HCT116 (cell line): ENCODE data around the gene IL25. TPM values are rescaled to one million over a fixed set of nuclear protein-coding genes. Genes with fewer than 3 reads are reported as not detected.

Experiments
- ATAC-seq: fragments of 200-7000 bp; cut with Tn5 transposase; 2 replicates; pipeline ENCODE4 v1.9.1; 2020; ENCODE audit warnings: mild to moderate bottlenecking, moderate library complexity
- BruUV-seq: library from RNA; stranded (reverse); fragments of 400-500 nt; replicated peaks from 2 replicates; lab custom pipeline; 2021; lab: Mats Ljungman, UMichigan
- CTCF ChIA-PET: fragments of 300-600 bp; sonication (Branson Sonifier 250); formaldehyde crosslinking; loops from one replicate; lab custom pipeline; 2021; ENCODE audit warnings: antibody characterized with exemption; lab: Charles Lee
- POLR2A ChIA-PET: fragments of 300-600, 350-600 bp; sonication (Branson Sonifier 250); formaldehyde crosslinking; loops from one replicate; lab custom pipeline; 2021; ENCODE audit warnings: antibody characterized with exemption; lab: Charles Lee
- RAD21 ChIA-PET, 2 experiments: fragments of 300-600 bp; sonication (Branson Sonifier 250); formaldehyde crosslinking; loops; one replicate each; lab custom pipeline; 2023; ENCODE audit warnings: low total read pairs in 2 of 2; ENCODE audit not compliant: uncharacterized antibody in 2 of 2, unreplicated experiment in 2 of 2, low non-redundant PET in 1 of 2; lab: Charles Lee
- DNase-seq: peaks from one replicate; pipeline ENCODE4 v3.0.0-alpha.2; 2010; ENCODE audit warnings: low read depth, low spot score
- H2AFZ ChIP-seq: fragments of 200-600 bp; shearing (Covaris generic), sonication (generic); 2 replicates; pipeline ENCODE4 v1.6.1; 2017; ENCODE audit warnings: low read depth, mixed run types, mixed read lengths, antibody characterized with exemption, low read length; ENCODE audit not compliant: poor library complexity, severe bottlenecking
- H3K27ac ChIP-seq: 2 replicates; pipeline ENCODE4 v1.5.1; 2012; ENCODE audit warnings: low read depth, low read length
- H3K27me3 ChIP-seq: fragments of 200-600 bp; sonication (generic); 2 replicates; pipeline ENCODE4 v1.6.1; 2016; ENCODE audit warnings: mixed run types, low read length, mixed read lengths; ENCODE audit not compliant: insufficient read depth
- H3K36me3 ChIP-seq, 2 experiments: fragments of 200-500 bp in 1 of 2; fragments of 200-600 bp in 1 of 2; sonication (Bioruptor generic) in 1 of 2; sonication (generic) in 1 of 2; 2 replicates each; pipeline versions ENCODE4 v1.5.1 to v1.6.1; 2014 to 2016; ENCODE audit warnings: low read length in 2 of 2, inconsistent platforms in 1 of 2, mixed read lengths in 1 of 2, mixed run types in 1 of 2; ENCODE audit not compliant: insufficient read depth in 2 of 2, control insufficient read depth in 1 of 2
- H3K4me1 ChIP-seq, 2 experiments: fragments of 200-600 bp in 1 of 2; sonication (generic) in 1 of 2; 2 replicates each; pipeline versions ENCODE4 v1.5.1 to v1.6.1; 2012 to 2017; ENCODE audit warnings: low read length in 2 of 2, inconsistent platforms in 1 of 2, mild to moderate bottlenecking in 1 of 2, mixed read lengths in 1 of 2, mixed run types in 1 of 2, moderate library complexity in 1 of 2; ENCODE audit not compliant: insufficient read depth in 2 of 2, control insufficient read depth in 1 of 2
- H3K4me2 ChIP-seq: fragments of 200-600 bp; sonication (generic); 2 replicates; pipeline ENCODE4 v1.6.1; 2017; ENCODE audit warnings: mixed run types, low read length, mixed read lengths
- H3K4me3 ChIP-seq, 2 experiments: fragments of 200-600 bp in 1 of 2; sonication (generic) in 1 of 2; replicated peaks in 1 of 2; 2 replicates each; pipeline ENCODE4 v1.5.1; 2011 to 2016; ENCODE audit warnings: low read length in 2 of 2, control low read depth in 1 of 2, low read depth in 1 of 2, mild to moderate bottlenecking in 1 of 2, mixed read lengths in 1 of 2, mixed run types in 1 of 2
- H3K79me2 ChIP-seq: fragments of 200-600 bp; sonication (generic); 2 replicates; pipeline ENCODE4 v1.6.1; 2017; ENCODE audit warnings: mild to moderate bottlenecking, mixed run types, low read length, moderate library complexity, mixed read lengths; ENCODE audit not compliant: insufficient read depth
- H3K9ac ChIP-seq: fragments of 200-600 bp; sonication (generic); 2 replicates; pipeline ENCODE4 v1.6.1; 2016; ENCODE audit warnings: low read length, mixed read lengths
- H3K9me2 ChIP-seq: fragments of 200-600 bp; sonication (generic), shearing (Covaris generic); 2 replicates; pipeline ENCODE4 v1.6.1; 2017; ENCODE audit warnings: mixed run types, mild to moderate bottlenecking, moderate library complexity; ENCODE audit not compliant: insufficient read depth
- H3K9me3 ChIP-seq, 2 experiments: fragments of 200-500 bp in 1 of 2; fragments of 200-600 bp in 1 of 2; sonication (Bioruptor generic) in 1 of 2; sonication (generic) in 1 of 2; 2 replicates each; pipeline ENCODE4 v1.6.1; 2014 to 2017; ENCODE audit warnings: low read length in 2 of 2, mixed read lengths in 2 of 2, inconsistent platforms in 1 of 2, low read depth in 1 of 2, mild to moderate bottlenecking in 1 of 2, mixed run types in 1 of 2, moderate library complexity in 1 of 2; ENCODE audit not compliant: control insufficient read depth in 1 of 2, insufficient read depth in 1 of 2
- H4K20me1 ChIP-seq: fragments of 200-600 bp; sonication (generic), shearing (Covaris generic); 2 replicates; pipeline ENCODE4 v1.6.1; 2017; ENCODE audit warnings: mixed run types, mild to moderate bottlenecking, moderate library complexity; ENCODE audit not compliant: insufficient read depth
- CBX3 ChIP-seq: IDR thresholded peaks from 2 replicates; pipeline ENCODE4 v1.6.1; 2012; ENCODE audit warnings: low read depth
- POLR2A ChIP-seq: IDR thresholded peaks from 2 replicates; pipeline ENCODE4 v1.7.0; 2011; ENCODE audit warnings: borderline replicate concordance; ENCODE audit not compliant: insufficient read depth, insufficient read length; ENCODE audit errors: extremely low read depth
- POLR2AphosphoS5 ChIP-seq: IDR thresholded peaks from 2 replicates; pipeline ENCODE4 v1.6.1; 2011; ENCODE audit warnings: mild to moderate bottlenecking, low read depth, low read length, moderate library complexity
- RAD21 ChIP-seq: IDR thresholded peaks from 2 replicates; pipeline ENCODE4 v1.6.1; 2012; ENCODE audit warnings: low read depth, mild to moderate bottlenecking
- SIN3A ChIP-seq: IDR thresholded peaks from 2 replicates; pipeline ENCODE4 v1.6.1; 2012; ENCODE audit warnings: low read depth
- SP1 ChIP-seq: IDR thresholded peaks from 2 replicates; pipeline ENCODE4 v1.6.1; 2012; ENCODE audit warnings: low read depth
- SRF ChIP-seq: IDR thresholded peaks from 2 replicates; pipeline ENCODE4 v1.6.1; 2012; ENCODE audit warnings: low read depth
- TCF7L2 ChIP-seq: IDR thresholded peaks from 2 replicates; pipeline ENCODE4 v1.7.0; 2011; ENCODE audit warnings: borderline replicate concordance, inconsistent platforms; ENCODE audit not compliant: insufficient read depth, insufficient read length; ENCODE audit errors: extremely low read depth
- YY1 ChIP-seq: IDR thresholded peaks from 2 replicates; pipeline ENCODE4 v1.6.1; 2011; ENCODE audit warnings: low read length, low read depth, moderate library complexity, mild to moderate bottlenecking; ENCODE audit not compliant: insufficient replicate concordance; ENCODE audit errors: extremely low read depth
- ZFX ChIP-seq: fragments of 450-650 bp; IDR thresholded peaks from 2 replicates; pipeline ENCODE4 v1.6.1; 2017
- intact Hi-C: fragments of 100-400 bp; cut with micrococcal nuclease; formaldehyde crosslinking; loops from 2 replicates; pipeline ENCODE4 v1.10.0; 2022
- total RNA-seq: library from RNA; stranded (reverse); gene quantifications from one replicate; pipeline ENCODE4 v1.2.1, GENCODE V29; 2021; ENCODE audit not compliant: unreplicated experiment
- TF ChIP-seq, protein P1 (sequence below): IDR thresholded peaks from 2 replicates; pipeline ENCODE4 v1.6.1; 2012; ENCODE audit warnings: low read depth
- TF ChIP-seq, protein P2 (sequence below): IDR thresholded peaks from 2 replicates; pipeline ENCODE4 v1.6.1; 2011; ENCODE audit warnings: mild to moderate bottlenecking, low read length, moderate library complexity; ENCODE audit not compliant: insufficient replicate concordance; ENCODE audit errors: extremely low read depth
- TF ChIP-seq, protein P3 (sequence below), 3 experiments: fragments of 200-600 bp in 1 of 3; sonication (generic) in 1 of 3; IDR thresholded peaks in 2 of 3; conservative IDR thresholded peaks in 1 of 3; 2 replicates each; pipeline ENCODE4 v1.5.1; 2012 to 2017; ENCODE audit warnings: low read depth in 2 of 3, low read length in 2 of 3, antibody characterized with exemption in 1 of 3, borderline replicate concordance in 1 of 3, control low read depth in 1 of 3, mild to moderate bottlenecking in 1 of 3, mixed read lengths in 1 of 3, mixed run types in 1 of 3, moderate library complexity in 1 of 3; ENCODE audit not compliant: insufficient read depth in 1 of 3

Gene IL25
- total RNA-seq, 1 experiment from 2014 or later = not detected

DNA sequence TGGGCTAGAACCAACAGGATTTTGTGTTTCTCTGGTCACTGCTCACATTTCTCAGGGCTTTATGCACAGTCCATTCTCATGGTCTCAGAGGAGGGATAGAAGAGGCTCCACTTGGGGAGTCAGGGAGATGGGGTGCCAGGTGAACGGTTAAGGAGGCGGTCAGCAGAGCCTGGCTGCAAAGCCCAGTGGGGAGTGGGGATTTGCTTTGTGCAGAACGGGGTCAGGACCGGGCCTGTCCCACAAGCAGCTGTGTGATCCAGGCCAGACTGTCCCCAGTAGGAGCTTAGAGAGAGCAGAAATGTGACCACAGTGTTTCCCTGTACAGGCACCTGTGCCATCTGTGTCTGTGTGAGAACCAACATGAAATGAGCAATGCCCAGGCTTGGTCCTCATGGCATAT lies 8.4 kb downstream of the IL25 start (continued):
- TF ChIP-seq POLR2A (no peak), SRF (no peak), POLR2AphosphoS5 (no peak), SP1 (no peak), CBX3 (no peak)
- TF ChIP-seq, protein P1, sequence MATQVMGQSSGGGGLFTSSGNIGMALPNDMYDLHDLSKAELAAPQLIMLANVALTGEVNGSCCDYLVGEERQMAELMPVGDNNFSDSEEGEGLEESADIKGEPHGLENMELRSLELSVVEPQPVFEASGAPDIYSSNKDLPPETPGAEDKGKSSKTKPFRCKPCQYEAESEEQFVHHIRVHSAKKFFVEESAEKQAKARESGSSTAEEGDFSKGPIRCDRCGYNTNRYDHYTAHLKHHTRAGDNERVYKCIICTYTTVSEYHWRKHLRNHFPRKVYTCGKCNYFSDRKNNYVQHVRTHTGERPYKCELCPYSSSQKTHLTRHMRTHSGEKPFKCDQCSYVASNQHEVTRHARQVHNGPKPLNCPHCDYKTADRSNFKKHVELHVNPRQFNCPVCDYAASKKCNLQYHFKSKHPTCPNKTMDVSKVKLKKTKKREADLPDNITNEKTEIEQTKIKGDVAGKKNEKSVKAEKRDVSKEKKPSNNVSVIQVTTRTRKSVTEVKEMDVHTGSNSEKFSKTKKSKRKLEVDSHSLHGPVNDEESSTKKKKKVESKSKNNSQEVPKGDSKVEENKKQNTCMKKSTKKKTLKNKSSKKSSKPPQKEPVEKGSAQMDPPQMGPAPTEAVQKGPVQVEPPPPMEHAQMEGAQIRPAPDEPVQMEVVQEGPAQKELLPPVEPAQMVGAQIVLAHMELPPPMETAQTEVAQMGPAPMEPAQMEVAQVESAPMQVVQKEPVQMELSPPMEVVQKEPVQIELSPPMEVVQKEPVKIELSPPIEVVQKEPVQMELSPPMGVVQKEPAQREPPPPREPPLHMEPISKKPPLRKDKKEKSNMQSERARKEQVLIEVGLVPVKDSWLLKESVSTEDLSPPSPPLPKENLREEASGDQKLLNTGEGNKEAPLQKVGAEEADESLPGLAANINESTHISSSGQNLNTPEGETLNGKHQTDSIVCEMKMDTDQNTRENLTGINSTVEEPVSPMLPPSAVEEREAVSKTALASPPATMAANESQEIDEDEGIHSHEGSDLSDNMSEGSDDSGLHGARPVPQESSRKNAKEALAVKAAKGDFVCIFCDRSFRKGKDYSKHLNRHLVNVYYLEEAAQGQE = no peak

DNA sequence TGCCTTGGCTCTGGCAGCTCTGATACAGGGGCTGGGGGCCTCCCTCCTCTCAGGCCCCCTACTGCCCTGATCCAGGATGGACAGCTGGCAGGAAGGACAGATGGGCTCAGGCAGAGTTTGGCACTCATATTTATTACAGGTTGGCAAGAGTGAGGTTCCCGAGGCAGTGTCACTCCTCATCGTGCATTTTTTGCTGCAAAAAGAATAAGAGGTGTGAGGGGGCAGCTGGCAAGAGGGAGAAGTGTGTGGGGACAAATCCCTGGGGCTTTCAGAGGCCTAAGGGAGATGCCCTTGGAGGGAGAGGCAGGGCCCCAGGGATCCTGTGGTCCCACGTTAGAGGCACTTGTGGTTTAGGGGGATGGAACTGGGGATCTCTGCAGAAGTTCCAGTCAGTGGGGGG lies 9.3 kb downstream of the IL25 start:
- Histone ChIP-seq H3K9me3 (no peaks in the 10 kb centered on the region), H3K36me3 (no peaks in the 10 kb centered on the region), H3K79me2 (no peaks in the 10 kb centered on the region), H3K4me2 (no peak overlapping the region), H3K9me2 (no peaks in the 10 kb centered on the region), H3K27me3 (0 out of 2 replicates have a peak, but pooled peaks cover 6% of the 10 kb centered on the region), H4K20me1 (no peaks in the 10 kb centered on the region), H3K4me1 (no peaks in the 10 kb centered on the region), H2AFZ (no peak overlapping the region), H3K9ac (no peak overlapping the region), H3K27ac (no peak overlapping the region), H3K4me3 (no peak overlapping the region)
- DNase-seq (no peak), ATAC-seq (no peak)
- POLR2A ChIA-PET = no interaction called here
- RAD21 ChIA-PET = no interaction called here
- CTCF ChIA-PET = interaction anchor here (1.0 kb wide), 1 partner anchor 261 kb away, joined by 3 read pairs; no protein-coding TSS in a partner anchor
- no TSS peak for BruUV-seq
- intact Hi-C loops = loop anchor here (5.0 kb wide), 1 partner anchor 260 kb away; no protein-coding TSS in a partner anchor
- TF ChIP-seq SP1 (no peak), RAD21 (no peak), SIN3A (no peak), TCF7L2 (no peak), ZFX (no peak), YY1 (no peak)
- TF ChIP-seq, protein P2, sequence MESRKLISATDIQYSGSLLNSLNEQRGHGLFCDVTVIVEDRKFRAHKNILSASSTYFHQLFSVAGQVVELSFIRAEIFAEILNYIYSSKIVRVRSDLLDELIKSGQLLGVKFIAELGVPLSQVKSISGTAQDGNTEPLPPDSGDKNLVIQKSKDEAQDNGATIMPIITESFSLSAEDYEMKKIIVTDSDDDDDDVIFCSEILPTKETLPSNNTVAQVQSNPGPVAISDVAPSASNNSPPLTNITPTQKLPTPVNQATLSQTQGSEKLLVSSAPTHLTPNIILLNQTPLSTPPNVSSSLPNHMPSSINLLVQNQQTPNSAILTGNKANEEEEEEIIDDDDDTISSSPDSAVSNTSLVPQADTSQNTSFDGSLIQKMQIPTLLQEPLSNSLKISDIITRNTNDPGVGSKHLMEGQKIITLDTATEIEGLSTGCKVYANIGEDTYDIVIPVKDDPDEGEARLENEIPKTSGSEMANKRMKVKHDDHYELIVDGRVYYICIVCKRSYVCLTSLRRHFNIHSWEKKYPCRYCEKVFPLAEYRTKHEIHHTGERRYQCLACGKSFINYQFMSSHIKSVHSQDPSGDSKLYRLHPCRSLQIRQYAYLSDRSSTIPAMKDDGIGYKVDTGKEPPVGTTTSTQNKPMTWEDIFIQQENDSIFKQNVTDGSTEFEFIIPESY = no peak
- TF ChIP-seq, protein P1 = no peak
- TF ChIP-seq, protein P3, sequence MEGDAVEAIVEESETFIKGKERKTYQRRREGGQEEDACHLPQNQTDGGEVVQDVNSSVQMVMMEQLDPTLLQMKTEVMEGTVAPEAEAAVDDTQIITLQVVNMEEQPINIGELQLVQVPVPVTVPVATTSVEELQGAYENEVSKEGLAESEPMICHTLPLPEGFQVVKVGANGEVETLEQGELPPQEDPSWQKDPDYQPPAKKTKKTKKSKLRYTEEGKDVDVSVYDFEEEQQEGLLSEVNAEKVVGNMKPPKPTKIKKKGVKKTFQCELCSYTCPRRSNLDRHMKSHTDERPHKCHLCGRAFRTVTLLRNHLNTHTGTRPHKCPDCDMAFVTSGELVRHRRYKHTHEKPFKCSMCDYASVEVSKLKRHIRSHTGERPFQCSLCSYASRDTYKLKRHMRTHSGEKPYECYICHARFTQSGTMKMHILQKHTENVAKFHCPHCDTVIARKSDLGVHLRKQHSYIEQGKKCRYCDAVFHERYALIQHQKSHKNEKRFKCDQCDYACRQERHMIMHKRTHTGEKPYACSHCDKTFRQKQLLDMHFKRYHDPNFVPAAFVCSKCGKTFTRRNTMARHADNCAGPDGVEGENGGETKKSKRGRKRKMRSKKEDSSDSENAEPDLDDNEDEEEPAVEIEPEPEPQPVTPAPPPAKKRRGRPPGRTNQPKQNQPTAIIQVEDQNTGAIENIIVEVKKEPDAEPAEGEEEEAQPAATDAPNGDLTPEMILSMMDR (IDR thresholded peaks at IDR 0.05 in 2 of 3, conservative IDR thresholded peaks at IDR 0.05 in 1 of 3; ENCODE audit: borderline replicate concordance in 1 of 3, insufficient read depth in 1 of 3, low read depth in 2 of 3, low read length in 2 of 3) = no peak
